Inflammatory macrophage treated with lipopolysaccharide for 4 hours (primary cell): ENCODE measurements around the gene CEP83.

ENCODE experiments used
- DNase-seq: peaks from one replicate; pipeline ENCODE4 v3.0.0-alpha.2; 2020

Gene CEP83

GRCh38 chr12:94265966-94266745, 193.5 kb downstream of the CEP83 start:
- peak; percentile 71 for DNase-seq

- no peak for DNase-seq
Measured at GRCh38 chr12:94265539-94265938, 194.1 kb downstream of the CEP83 start.

GRCh38 chr12:94264736-94265485, 194.8 kb downstream of the CEP83 start:
- no peak for DNase-seq

GRCh38 chr12:94263905-94264561, 195.6 kb downstream of the CEP83 start:
- DNase-seq = peak; percentile 56

- peak; percentile 86 for DNase-seq
Measured at GRCh38 chr12:94263011-94263811, 196.5 kb downstream of the CEP83 start.

- DNase-seq = peak; percentile 92
Measured at GRCh38 chr12:94262228-94263010, 197.2 kb downstream of the CEP83 start.

GRCh38 chr12:94261786-94262185, 197.9 kb downstream of the CEP83 start:
- no peak for DNase-seq

GRCh38 chr12:94261119-94261518, 198.5 kb downstream of the CEP83 start:
- no peak for DNase-seq

GRCh38 chr12:94260717-94261116, 198.9 kb downstream of the CEP83 start:
- no peak for DNase-seq

GRCh38 chr12:94260017-94260416, 199.7 kb downstream of the CEP83 start:
- DNase-seq = no peak

GRCh38 chr12:94258593-94258992, 201.1 kb downstream of the CEP83 start:
- DNase-seq = no peak
